Thyroid gland (tissue), 4 donors: Measurements from ENCODE around the gene NUBP2. TPM values are rescaled to one million over a fixed set of nuclear protein-coding genes. Genes with fewer than 3 reads are reported as not detected.

Source experiments
- DNase-seq, 2 donors: peaks; one replicate each; pipeline ENCODE4 v3.0.0-alpha.2; 2019
- H3K27ac ChIP-seq, 3 donors: fragments of 200-600 bp; sonication (generic); 1 replicate in 2 of 3; 2 replicates in 1 of 3; pipeline ENCODE4 v1.5.1; 2016 to 2019; ENCODE audit warnings: mild to moderate bottlenecking in 1 of 3, moderate library complexity in 1 of 3
- H3K27me3 ChIP-seq: fragments of 200-600 bp; sonication (generic); one replicate; pipeline ENCODE4 v1.5.1; 2019
- H3K36me3 ChIP-seq, 2 donors: fragments of 200-600 bp; sonication (generic); one replicate each; pipeline ENCODE4 v1.5.1; 2016 to 2019
- H3K4me1 ChIP-seq, 2 donors: fragments of 200-600 bp; sonication (generic); one replicate each; pipeline ENCODE4 v1.5.1; 2017 to 2019
- H3K4me3 ChIP-seq, 3 donors: fragments of 200-600 bp; sonication (generic); replicated peaks in 1 of 3; 1 replicate in 2 of 3; 2 replicates in 1 of 3; pipeline ENCODE4 v1.5.1; 2016; ENCODE audit warnings: mild to moderate bottlenecking in 1 of 3
- H3K9me3 ChIP-seq: fragments of 200-600 bp; sonication (generic); one replicate; pipeline ENCODE4 v1.5.1; 2017
- CTCF ChIP-seq, 6 experiments: fragments of 200-600 bp in 3 of 6; fragments of 450-650 bp in 3 of 6; sonication (generic) in 3 of 6; IDR thresholded peaks; one replicate each; pipeline ENCODE4 v1.5.1; 2016 to 2019; ENCODE audit warnings: antibody characterized with exemption in 6 of 6, mild to moderate bottlenecking in 2 of 6, inconsistent platforms in 1 of 6, moderate library complexity in 1 of 6
- POLR2A ChIP-seq, 2 donors: fragments of 450-650 bp; IDR thresholded peaks; one replicate each; pipeline ENCODE4 v1.6.1; 2017; ENCODE audit warnings: antibody characterized with exemption in 2 of 2, mild to moderate bottlenecking in 2 of 2, moderate library complexity in 1 of 2
- WGBS, 2 donors: methylation state at CpG; one replicate each; pipeline ENCODE4 v1.1.5; 2017; 5-methylcytosine and 5-hydroxymethylcytosine counted together
- intact Hi-C: fragments of 100-400 bp; cut with DNase I; formaldehyde crosslinking; loops from one replicate; pipeline ENCODE4 v1.15.1; 2023
- total RNA-seq, 4 donors: library from RNA; depleted of rRNA; stranded (reverse); fragments of >200 nt; gene quantifications; one replicate each; pipeline ENCODE4 v1.2.3, GENCODE V29; 2016

Gene NUBP2
- total RNA-seq, 4 donors from 2014 or later = 47.3 to 122 (median 106) TPM

GRCh38 chr16:1749152-1750117 is 33.3 kb upstream of the NUBP2 start:
- TF ChIP-seq POLR2A (IDR thresholded peaks at IDR 0.05) (no peak), CTCF (IDR thresholded peaks at IDR 0.05) (no peak)
- Histone ChIP-seq H3K27me3 (no peaks in the 10 kb centered on the region), H3K9me3 (no peaks in the 10 kb centered on the region), H3K4me1 (no peaks in the 10 kb centered on the region), H3K4me3 (no peak overlapping the region), H3K27ac (no peak overlapping the region), H3K36me3 (peaks cover 26 to 37% of the 10 kb centered on the region in 2 donors)
- DNase-seq = no peak
- WGBS, 2 donors = 93 to 94% methylated on average over 23 to 29 of the region's 29 CpGs
- intact Hi-C loops = no loop called here

- H3K27me3 ChIP-seq = no peaks in the 10 kb centered on the region
- H3K4me3 ChIP-seq = no peak overlapping the region
- DNase-seq = no peak
- H3K4me1 ChIP-seq = no peaks in the 10 kb centered on the region
- 96% methylated on average over 14 to 16 of the region's 16 CpGs for WGBS, 2 donors
- H3K9me3 ChIP-seq = no peaks in the 10 kb centered on the region
- no peak for TF ChIP-seq POLR2A (IDR thresholded peaks at IDR 0.05)
- TF ChIP-seq CTCF (IDR thresholded peaks at IDR 0.05) = no peak
- intact Hi-C loops = no loop called here
- peaks cover 26 to 31% of the 10 kb centered on the region in 2 donors for H3K36me3 ChIP-seq
- H3K27ac ChIP-seq = no peak overlapping the region
Measured at GRCh38 chr16:1751946-1752345, 30.8 kb upstream of the NUBP2 start.

GRCh38 chr16:1752853-1753252 is 29.9 kb upstream of the NUBP2 start:
- intact Hi-C loops = no loop called here
- no peak for DNase-seq
- peaks cover 20 to 22% of the 10 kb centered on the region in 2 donors for H3K36me3 ChIP-seq
- H3K27me3 ChIP-seq = no peaks in the 10 kb centered on the region
- TF ChIP-seq POLR2A (IDR thresholded peaks at IDR 0.05) (no peak), CTCF (IDR thresholded peaks at IDR 0.05) (no peak)
- no peaks in the 10 kb centered on the region for H3K9me3 ChIP-seq
- H3K27ac ChIP-seq = no peak overlapping the region
- no peak overlapping the region for H3K4me3 ChIP-seq
- 96 to 97% methylated on average over 14 of the region's 14 CpGs for WGBS, 2 donors
- no peaks in the 10 kb centered on the region for H3K4me1 ChIP-seq

- peaks cover 6 to 9% of the 10 kb centered on the region in 2 donors for H3K36me3 ChIP-seq
- no peak for TF ChIP-seq POLR2A (IDR thresholded peaks at IDR 0.05)
- TF ChIP-seq CTCF (IDR thresholded peaks at IDR 0.05) = no peak
- 90% methylated on average over 12 of the region's 12 CpGs for WGBS, 2 donors
- H3K4me3 ChIP-seq = no peak overlapping the region
- H3K9me3 ChIP-seq = no peaks in the 10 kb centered on the region
- intact Hi-C loops = no loop called here
- no peak overlapping the region for H3K27ac ChIP-seq
- no peaks in the 10 kb centered on the region for H3K27me3 ChIP-seq
- no peaks in the 10 kb centered on the region for H3K4me1 ChIP-seq
- DNase-seq = no peak
Measured at GRCh38 chr16:1754204-1754603, 28.6 kb upstream of the NUBP2 start.
